ENCODE results near the gene CD4.

The CD4 gene

GRCh38 chr12:6758506-6759095, 30.7 kb upstream of the CD4 start:
- H3K27ac ChIP-seq = no peak overlapping the region
- TF ChIP-seq CTCF (conservative IDR thresholded peaks at IDR 0.05) = no peak

- no peak for TF ChIP-seq CTCF (conservative IDR thresholded peaks at IDR 0.05)
- peak overlapping the region; percentile 38 for H3K27ac ChIP-seq
Observed at GRCh38 chr12:6759741-6760140, 29.6 kb upstream of the CD4 start.

GRCh38 chr12:6763380-6763779, 25.9 kb upstream of the CD4 start:
- no peak for TF ChIP-seq CTCF (conservative IDR thresholded peaks at IDR 0.05)
- peak overlapping the region; percentile 97 for H3K27ac ChIP-seq

GRCh38 chr12:6764011-6764828, 25.1 kb upstream of the CD4 start:
- H3K27ac ChIP-seq = peak overlapping the region; percentile 97
- no peak for TF ChIP-seq CTCF (conservative IDR thresholded peaks at IDR 0.05)

- peak overlapping the region; percentile 97 for H3K27ac ChIP-seq
- no peak for TF ChIP-seq CTCF (conservative IDR thresholded peaks at IDR 0.05)
Observed at GRCh38 chr12:6765048-6765633, 24.2 kb upstream of the CD4 start.

GRCh38 chr12:6765634-6766581, 23.4 kb upstream of the CD4 start, which contains the start of gene PTMS:
Gene PTMS (plus strand): TSS chr12:6766363. CDS start chr12:6766706, 343 bp downstream.
- peak within 1 kb of the TSS; percentile 97 for H3K27ac ChIP-seq
- no peak for TF ChIP-seq CTCF (conservative IDR thresholded peaks at IDR 0.05)

Measured in VCaP (cell line).